GM18508 (cell line): ENCODE measurements around the gene WNT3A.

Experiments
- ATAC-seq: cut with Tn5 transposase; IDR thresholded peaks from one replicate; pipeline ENCODE4 v1.9.1; 2021; ENCODE audit warnings: moderate number of reproducible peaks; ENCODE audit not compliant: insufficient read depth, unreplicated experiment

Gene WNT3A

DNA sequence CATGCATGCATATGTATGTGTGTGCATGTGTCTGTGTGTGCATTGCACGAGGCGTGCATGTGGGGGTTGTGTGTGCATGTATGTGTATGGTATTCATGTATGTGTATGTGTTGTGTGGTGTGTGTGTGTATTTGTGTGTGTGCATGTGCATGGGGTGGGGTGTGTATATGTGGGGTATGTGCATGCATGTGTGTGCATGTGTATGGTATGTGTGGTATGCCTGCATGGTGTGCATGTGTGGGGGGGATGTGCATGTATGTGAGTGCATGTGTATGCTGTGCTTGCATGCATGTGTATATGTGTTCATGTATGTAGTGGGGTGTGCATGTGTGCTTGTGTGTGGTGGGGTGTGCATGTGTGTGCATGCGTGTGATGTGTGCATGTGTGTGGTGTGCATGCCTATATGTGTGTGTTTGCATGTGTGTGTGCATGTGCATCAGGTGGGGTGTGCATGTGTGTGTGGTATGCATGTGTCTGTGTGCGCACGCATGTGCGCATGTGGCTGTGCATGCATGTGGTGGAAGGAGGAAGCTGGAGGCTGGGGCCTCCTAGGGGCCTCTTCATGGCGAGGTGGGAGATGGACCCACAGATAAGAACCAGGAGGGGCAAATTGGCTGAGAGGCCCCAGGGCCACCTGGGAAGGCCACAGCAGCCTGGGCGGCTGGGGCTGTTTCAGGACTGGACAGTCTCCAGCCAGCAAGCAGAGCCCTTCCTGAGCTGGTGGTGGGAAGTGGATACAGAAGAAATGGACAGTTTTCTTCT lies 39.8 kb downstream of the WNT3A start:
- ATAC-seq = no peak

DNA sequence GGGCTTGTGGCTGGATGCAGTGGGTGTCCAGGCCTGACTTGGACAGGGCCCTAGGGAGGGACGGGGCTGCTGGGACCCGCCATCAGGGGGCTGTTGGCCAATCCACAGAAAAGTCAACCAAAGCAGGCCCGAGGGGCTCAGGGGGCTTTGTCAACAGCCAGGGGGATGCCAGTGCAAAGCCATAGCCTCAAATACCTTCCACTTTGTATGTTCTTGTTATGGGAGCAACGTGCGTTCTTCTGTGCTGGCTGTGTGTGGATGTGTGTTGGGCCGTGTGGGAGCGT lies 40.3 kb downstream of the WNT3A start:
- no peak for ATAC-seq

DNA sequence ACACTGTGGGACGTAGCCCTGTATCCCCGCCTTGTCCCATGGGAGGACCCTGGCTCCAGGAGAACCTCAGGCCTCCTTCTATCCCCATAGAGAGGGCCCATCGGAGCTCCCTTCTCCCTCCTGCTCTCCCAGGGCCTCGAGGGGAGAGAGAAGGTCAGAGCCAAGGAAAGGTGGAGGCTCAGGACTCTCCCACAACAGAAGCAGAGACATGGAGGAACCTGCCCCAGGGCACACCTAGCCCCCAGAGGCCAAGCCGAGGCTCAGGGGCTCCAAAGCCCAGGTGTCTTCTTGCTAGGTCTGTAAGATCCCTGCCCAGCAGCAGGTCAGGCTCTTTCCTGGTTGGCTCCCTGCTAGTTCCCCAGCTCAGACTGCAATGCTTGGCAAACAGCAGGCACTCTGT lies 41.3 kb downstream of the WNT3A start:
- no peak for ATAC-seq

DNA sequence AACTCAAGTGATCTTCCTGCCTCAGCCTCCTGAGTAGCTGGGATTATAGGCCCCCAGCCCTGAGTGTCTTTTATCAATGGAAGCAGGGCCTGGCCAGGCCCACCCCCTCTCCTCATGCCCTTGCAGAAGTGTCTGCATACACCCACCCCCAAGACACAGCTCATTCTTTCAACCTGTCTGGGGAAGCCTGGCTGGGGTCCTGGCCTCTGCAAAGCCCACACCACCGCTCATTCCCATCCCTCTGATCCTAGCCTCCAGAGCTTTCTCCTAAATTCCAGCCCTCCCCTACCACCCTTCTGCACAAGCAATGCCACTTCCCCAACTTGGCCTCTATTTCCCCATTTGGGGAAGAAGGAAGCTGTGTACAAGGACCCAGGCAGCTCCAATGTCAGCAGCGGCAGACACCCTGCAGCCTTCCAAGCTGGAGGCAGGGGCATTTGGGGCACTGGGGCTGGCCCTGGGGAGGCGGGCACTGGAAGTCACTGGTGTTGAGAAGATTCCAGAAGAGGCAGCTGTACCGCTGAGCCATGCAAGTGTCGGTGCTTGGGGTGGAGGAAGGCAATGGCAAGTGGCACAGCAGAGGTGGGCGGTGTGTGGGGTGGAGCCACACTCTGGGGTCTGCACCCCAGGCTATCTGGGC lies 42.0 kb downstream of the WNT3A start:
- ATAC-seq = no peak

DNA sequence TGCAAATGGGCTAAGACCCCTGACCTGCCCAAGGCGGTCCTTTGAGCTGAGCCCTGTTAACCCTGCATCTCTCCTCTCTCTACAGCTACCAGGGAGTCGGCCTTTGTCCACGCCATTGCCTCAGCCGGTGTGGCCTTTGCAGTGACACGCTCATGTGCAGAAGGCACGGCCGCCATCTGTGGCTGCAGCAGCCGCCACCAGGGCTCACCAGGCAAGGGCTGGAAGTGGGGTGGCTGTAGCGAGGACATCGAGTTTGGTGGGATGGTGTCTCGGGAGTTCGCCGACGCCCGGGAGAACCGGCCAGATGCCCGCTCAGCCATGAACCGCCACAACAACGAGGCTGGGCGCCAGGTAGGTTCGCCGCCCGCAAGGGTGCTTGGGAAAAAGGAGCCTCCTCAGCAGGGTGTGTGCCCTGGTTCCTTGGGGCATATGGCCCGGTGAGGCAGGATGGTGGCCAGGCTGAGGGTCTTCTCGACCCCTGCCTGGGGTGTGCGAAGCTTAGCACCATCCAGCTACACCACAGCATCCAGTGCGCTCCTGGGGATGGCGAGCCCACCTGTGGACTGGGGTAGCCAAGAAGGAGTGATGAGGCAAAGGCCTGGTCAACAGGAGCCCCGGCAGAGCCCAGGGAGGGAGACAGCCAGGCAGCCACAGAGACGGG lies 43.9 kb downstream of the WNT3A start:
- no peak for ATAC-seq

DNA sequence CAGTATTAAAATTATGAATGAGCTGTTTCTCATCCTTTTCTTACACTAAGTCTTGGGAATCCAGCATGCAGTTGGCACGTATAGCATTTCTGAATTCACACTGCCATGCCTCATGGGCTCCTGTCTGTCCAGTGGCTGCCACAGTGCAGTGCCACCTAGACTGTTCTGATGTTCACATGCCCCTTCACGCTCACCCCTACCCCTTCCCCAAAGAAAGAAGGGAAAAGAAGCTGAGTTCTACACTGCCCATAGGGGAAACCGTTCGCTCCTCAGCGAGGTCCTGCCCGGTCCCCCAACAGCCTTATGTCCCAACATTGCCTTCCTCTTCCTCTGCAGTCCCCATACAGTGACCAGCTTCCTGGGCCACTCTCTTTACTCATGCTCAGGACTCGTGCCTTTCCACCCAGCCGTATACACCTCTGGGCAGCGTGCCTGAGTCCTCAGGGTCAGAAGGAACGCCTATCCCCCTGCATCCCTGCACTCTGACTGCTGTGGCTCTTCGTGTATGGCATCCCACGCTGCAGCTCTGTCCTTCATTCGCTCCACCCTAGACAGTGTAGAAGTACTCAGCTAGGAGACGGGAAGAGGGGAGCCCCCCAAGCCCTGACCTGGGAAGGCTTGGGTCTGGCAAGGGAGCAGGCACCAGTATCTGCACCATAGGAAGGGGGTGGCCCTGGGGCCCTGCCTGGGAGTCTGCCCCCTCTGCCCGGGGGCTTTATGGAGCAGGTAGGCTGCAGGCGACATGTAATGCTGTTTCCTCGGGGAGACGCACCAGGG lies 51.6 kb downstream of the WNT3A start:
- ATAC-seq = no peak

DNA sequence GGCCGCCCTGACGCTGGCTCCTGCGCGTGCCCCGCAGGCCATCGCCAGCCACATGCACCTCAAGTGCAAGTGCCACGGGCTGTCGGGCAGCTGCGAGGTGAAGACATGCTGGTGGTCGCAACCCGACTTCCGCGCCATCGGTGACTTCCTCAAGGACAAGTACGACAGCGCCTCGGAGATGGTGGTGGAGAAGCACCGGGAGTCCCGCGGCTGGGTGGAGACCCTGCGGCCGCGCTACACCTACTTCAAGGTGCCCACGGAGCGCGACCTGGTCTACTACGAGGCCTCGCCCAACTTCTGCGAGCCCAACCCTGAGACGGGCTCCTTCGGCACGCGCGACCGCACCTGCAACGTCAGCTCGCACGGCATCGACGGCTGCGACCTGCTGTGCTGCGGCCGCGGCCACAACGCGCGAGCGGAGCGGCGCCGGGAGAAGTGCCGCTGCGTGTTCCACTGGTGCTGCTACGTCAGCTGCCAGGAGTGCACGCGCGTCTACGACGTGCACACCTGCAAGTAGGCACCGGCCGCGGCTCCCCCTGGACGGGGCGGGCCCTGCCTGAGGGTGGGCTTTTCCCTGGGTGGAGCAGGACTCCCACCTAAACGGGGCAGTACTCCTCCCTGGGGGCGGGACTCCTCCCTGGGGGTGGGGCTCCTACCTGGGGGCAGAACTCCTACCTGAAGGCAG lies 52.3 kb downstream of the WNT3A start:
- ATAC-seq = no peak

DNA sequence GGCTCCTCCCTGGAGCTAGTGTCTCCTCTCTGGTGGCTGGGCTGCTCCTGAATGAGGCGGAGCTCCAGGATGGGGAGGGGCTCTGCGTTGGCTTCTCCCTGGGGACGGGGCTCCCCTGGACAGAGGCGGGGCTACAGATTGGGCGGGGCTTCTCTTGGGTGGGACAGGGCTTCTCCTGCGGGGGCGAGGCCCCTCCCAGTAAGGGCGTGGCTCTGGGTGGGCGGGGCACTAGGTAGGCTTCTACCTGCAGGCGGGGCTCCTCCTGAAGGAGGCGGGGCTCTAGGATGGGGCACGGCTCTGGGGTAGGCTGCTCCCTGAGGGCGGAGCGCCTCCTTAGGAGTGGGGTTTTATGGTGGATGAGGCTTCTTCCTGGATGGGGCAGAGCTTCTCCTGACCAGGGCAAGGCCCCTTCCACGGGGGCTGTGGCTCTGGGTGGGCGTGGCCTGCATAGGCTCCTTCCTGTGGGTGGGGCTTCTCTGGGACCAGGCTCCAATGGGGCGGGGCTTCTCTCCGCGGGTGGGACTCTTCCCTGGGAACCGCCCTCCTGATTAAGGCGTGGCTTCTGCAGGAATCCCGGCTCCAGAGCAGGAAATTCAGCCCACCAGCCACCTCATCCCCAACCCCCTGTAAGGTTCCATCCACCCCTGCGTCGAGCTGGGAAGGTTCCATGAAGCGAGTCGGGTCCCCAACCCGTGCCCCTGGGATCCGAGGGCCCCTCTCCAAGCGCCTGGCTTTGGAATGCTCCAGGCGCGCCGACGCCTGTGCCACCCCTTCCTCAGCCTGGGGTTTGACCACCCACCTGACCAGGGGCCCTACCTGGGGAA lies 53.0 kb downstream of the WNT3A start:
- no peak for ATAC-seq

DNA sequence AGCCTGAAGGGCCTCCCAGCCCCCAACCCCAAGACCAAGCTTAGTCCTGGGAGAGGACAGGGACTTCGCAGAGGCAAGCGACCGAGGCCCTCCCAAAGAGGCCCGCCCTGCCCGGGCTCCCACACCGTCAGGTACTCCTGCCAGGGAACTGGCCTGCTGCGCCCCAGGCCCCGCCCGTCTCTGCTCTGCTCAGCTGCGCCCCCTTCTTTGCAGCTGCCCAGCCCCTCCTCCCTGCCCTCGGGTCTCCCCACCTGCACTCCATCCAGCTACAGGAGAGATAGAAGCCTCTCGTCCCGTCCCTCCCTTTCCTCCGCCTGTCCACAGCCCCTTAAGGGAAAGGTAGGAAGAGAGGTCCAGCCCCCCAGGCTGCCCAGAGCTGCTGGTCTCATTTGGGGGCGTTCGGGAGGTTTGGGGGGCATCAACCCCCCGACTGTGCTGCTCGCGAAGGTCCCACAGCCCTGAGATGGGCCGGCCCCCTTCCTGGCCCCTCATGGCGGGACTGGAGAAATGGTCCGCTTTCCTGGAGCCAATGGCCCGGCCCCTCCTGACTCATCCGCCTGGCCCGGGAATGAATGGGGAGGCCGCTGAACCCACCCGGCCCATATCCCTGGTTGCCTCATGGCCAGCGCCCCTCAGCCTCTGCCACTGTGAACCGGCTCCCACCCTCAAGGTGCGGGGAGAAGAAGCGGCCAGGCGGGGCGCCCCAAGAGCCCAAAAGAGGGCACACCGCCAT lies 53.8 kb downstream of the WNT3A start:
- no peak for ATAC-seq

DNA sequence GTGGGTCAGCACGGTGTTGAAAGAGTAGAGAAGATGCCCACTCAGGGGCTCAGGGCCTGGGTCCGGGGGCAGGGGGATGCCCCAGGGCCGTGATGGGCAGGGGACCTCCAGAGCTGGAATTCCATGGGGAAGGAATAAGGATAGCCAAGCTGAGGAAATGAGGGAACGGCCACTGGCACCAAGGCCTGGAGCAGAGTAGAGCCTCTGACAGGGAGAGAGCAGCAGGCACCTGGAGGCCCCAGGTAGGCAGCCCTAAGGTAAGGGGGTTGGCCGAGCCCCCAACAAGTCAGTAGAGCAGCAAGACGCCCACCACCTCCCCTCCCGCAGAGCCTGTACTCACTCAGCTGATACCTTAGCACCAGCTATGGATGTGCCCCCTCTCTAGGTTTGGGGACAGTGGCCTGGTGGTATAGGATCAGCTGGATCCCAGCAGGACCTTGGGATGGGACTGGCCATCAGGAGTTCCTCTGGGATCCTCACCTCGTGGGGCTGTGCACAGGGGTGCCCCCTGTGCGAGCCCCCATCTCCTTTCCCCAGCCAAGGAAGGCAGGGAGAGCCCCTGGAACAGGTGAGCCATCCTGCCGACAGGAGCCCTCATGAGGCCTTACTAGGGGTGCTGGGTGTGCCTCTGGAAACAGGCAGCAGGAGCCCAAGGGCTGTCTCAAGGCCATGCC lies 54.8 kb downstream of the WNT3A start:
- no peak for ATAC-seq

DNA sequence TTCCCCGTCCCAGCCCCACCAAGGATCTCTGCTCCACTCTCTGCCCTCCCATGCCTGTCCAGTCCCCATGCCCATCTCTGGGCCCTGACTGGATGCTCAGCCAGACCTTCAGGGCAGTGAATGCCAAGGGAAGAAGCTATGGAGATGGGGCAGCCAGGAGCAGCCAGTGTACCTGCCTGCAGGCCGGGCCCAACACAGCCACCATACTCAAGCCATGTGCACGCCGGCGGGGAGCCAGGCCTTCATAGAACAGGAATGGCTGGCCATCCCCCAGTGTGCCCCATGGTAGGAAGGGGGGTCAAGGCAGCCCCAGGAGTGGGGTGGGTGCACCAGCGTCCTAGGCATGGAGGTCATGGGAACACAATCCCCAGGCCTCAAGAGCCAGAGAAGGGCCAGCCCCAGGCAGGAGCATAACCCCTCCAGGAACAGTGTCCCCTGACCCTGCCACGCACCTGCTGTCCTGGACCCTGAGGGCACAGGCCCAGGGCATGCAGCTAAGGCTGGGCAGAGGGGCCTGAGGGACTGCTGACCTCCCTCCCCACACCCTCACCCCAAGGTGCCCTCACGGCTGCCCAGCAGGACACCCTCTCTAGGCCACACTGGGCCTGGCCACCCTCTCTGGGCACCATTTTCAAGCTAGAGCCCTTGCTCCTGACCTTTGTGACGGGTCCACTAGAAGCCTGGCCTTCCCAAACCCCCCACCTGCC lies 55.4 kb downstream of the WNT3A start:
- ATAC-seq = no peak

DNA sequence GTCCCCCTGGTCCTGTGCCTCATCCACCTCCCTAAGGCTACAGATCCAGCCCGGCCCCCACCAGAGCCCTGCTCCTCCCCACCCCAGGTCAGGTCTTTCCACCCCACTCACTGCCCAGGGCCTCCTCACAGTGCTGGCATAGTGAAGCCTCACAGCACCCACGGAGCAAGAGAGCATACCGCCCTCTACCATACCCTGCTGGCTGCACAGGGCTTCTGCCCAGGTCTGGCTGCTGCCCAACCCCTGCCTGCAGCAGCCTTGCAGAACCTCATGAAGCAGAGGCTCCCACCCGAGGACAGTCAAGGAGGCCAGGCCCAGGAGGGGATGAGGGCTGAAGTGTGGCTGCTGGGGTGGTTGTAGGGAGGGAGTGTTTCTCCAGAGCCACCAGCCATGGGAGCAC lies 56.0 kb downstream of the WNT3A start:
- no peak for ATAC-seq

DNA sequence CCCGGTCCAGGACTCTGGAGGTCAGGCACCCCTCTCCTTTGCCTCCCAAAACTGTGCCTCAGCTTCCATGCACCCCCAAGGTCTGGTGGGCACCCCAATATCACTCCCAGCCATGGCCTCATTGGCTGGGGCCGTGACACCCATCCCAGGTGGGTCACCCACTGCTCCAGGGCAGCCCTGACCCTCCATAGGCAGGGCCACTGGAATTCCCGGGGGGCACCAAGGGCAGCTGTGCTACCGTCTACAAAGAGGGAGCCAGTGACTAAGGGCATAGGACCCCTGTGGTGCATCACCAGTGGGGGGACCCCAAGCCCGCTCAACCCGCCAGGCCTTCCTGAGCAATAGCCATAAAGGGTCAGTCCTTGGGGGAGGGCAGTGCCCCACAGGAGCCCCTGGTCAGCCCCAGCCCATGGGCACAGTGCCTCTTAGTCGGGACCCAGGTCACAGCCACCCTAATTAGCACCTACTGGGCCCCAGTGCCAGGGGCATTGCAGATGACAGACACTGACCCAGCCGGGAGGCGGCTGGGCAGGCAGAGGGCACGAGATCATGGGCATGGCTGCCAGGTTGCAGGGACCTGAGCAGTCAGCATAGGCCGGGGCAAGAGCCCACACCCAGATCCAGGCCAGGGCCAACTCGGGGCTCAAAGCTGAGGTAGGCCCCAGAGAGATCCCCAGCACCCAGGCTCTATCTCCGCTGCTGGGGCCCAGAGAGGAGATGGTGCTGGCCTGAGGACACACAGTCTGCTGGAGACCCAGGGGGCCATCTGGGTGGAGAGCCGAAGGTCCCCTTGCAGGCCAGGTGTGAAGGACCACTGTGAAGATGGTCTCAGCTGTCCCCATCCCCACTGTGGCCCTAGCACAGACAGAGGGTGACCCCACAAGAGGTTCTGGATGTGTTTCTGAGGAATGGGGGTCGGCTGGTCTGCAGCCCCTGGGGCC lies 56.7 kb downstream of the WNT3A start:
- ATAC-seq = no peak

DNA sequence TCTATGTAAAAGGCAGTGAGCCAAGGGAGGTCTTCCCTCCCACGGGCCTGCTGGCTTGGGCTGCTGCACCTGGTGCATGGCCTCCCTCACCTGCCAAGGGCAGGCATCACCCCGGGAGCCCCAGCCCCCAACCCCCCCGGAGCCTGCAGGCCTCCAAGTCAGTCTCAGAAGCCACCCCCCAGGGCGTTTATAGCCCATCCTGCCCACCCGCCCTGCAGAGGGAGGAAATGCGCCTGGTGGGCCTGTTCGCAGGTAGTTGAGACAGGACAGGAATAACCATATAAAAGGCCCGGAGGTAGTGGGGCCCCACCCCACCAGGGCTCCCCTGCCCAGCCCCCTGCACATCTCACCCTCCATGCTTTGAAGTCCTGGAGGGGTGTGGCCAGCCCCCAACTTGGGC lies 57.5 kb downstream of the WNT3A start:
- no peak for ATAC-seq

DNA sequence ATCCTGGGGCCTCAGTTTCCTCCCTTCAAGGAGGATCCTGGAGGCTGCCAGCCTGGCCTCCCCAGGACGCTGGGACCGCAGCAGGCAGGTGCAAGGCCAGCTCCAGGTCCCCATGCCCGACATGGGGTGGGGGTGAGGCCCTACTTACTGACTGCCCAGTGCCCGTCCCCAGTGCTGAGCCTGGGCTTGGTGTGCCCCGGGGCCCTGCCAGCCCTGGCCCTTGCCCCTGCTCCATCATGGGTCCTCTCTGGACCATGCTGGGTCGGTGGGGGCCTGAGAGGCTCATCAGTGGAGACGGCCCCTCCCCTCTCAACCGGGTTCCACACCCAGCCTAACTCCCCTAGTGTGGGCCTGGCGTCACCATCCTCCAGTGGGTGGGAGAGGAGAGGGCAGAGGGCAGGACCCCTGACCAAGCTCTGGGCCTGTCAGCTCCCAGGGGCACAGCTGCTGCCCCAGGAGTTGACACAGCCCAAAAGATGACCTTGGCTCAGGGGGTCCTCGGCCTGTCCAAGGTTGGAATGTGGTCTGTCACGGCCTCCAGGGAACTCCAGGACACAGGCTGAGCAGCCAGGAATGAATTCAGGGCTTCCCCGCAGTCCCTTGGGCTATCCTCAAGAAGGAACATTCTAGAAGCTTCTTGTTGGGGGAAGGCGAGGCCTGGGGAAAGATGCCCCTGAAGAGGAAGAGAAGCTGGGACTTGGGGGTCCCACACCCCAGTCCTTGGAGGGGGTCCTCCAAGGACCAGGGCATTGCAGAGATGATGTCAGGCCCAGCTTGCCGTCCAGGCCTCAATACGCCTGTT lies 58.1 kb downstream of the WNT3A start:
- ATAC-seq = no peak
